GM18951 (cell line): Measurements from ENCODE around the gene CDC25B.

Experiments
- POLR2A ChIP-seq: IDR thresholded peaks from 4 replicates; pipeline ENCODE4 v1.6.1; 2011; ENCODE audit warnings: mild to moderate bottlenecking; ENCODE audit not compliant: insufficient read length, insufficient read depth; ENCODE audit errors: extremely low read depth
- in situ Hi-C: fragments of 300-500 bp; cut with MboI; formaldehyde crosslinking; loops from one replicate; pipeline ENCODE4 v1.12.0; 2022; ENCODE audit warnings: low sequenced_read_pairs, mixed read lengths, inconsistent platforms; ENCODE audit not compliant: unreplicated experiment

The CDC25B gene

GRCh38 chr20:3846740-3847428 lies 50.8 kb downstream of the CDC25B start, which contains the start of gene MAVS:
Gene MAVS (plus strand): TSS chr20:3846834. CDS start chr20:3854625, 7,791 bp downstream.
- peak; percentile 90 for TF ChIP-seq POLR2A
- in situ Hi-C loops: no loop called here

- no peak for TF ChIP-seq POLR2A
- in situ Hi-C loops: no loop called here
Measured at GRCh38 chr20:3847429-3847940, 51.4 kb downstream of the CDC25B start.

GRCh38 chr20:3848565-3848964 lies 52.5 kb downstream of the CDC25B start:
- TF ChIP-seq POLR2A: no peak
- in situ Hi-C loops: no loop called here

GRCh38 chr20:3854462-3854871 lies 58.4 kb downstream of the CDC25B start:
- in situ Hi-C loops: no loop called here

More at GRCh38 chr20:3854462-3854871, 58.4 kb downstream of the CDC25B start:
- no peak for TF ChIP-seq POLR2A
